ENCODE data around the gene JAG2. TPM values are rescaled to one million over a fixed set of nuclear protein-coding genes. Genes with fewer than 3 reads are reported as not detected.

The JAG2 gene
- total and polyA plus RNA-seq, 2 of the 13 experiments (the other 11 are each of a cell fraction or from before 2014, with no cell fraction given) = 0.04 to 0.16 TPM

- ATAC-seq = peak; percentile 49
- H2AFZ ChIP-seq (ENCODE audit: low read length) = no peak overlapping the region
- no peak for FAIRE-seq
- peaks cover 2 to 24% of the 10 kb centered on the region in 2 experiments; a peak in 3 of 5 replicates for H3K27me3 ChIP-seq (ENCODE audit: control insufficient read depth in 1 of 2, insufficient read depth in 2 of 2, low read length in 2 of 2)
- H3K27ac ChIP-seq (ENCODE audit: extremely low read length, insufficient read depth, low read length) = no peak overlapping the region
- no peak overlapping the region for H3K4me3 ChIP-seq (replicated peaks in 1 of 3; ENCODE audit: insufficient read depth in 1 of 3, low read depth in 2 of 3, low read length in 3 of 3)
- in situ Hi-C loops (cut with HindIII; ENCODE audit: extremely low pct_ligation_motif_present, low pct_unique_long_range_greater_than_20kb) (no loop called here), intact Hi-C loops (cut with micrococcal nuclease; ENCODE audit: unreplicated experiment) (no loop called here)
- peak; percentile 35 for DNase-seq (ENCODE audit: low spot score)
- H3K9me3 ChIP-seq (ENCODE audit: low read length) = peaks cover 17% of the 10 kb centered on the region
- WGBS (ENCODE audit: low lambda C conversion rate) = 42% methylated on average over 20 of the region's 22 CpGs
- H3K4me1 ChIP-seq (ENCODE audit: insufficient read depth, low read length) = peaks cover 23% of the 10 kb centered on the region
- POLR2A ChIA-PET = no interaction called here
- no TSS peak for BruUV-seq (replicated peaks)
- no peaks in the 10 kb centered on the region for H3K36me3 ChIP-seq (replicated peaks in 1 of 2; ENCODE audit: control insufficient read depth in 1 of 2, insufficient read depth in 2 of 2, low read length in 2 of 2)
- H4K20me1 ChIP-seq (ENCODE audit: insufficient read depth, low read length) = no peaks in the 10 kb centered on the region
- H3K79me2 ChIP-seq (ENCODE audit: insufficient read depth, low read length) = no peaks in the 10 kb centered on the region
- H3K4me2 ChIP-seq (ENCODE audit: low read depth, low read length) = peak overlapping the region; percentile 39; the same call in 1 of the 2 replicates
- CTCF ChIA-PET (ENCODE audit: low intra/inter-chr PET ratio, low total read pairs) = no interaction called here
- no peak overlapping the region for H3K9ac ChIP-seq (ENCODE audit: insufficient read depth, low read depth, low read length)
- TF ChIP-seq POLR2AphosphoS5 (IDR thresholded peaks at IDR 0.05; ENCODE audit: low read depth, low read length) (no peak), ZNF251 (CRISPR knock-in tag; IDR thresholded peaks at IDR 0.05) (no peak), SRY (CRISPR knock-in tag; IDR thresholded peaks at IDR 0.05) (no peak), MAZ (IDR thresholded peaks at IDR 0.05; ENCODE audit: borderline replicate concordance, low read depth, low read length) (no peak), MAZ (CRISPR knock-in tag; IDR thresholded peaks at IDR 0.05; ENCODE audit: low read depth) (no peak), ZNF550 (CRISPR knock-in tag; IDR thresholded peaks at IDR 0.05; ENCODE audit: borderline replicate concordance) (no peak), ARNT2 (CRISPR knock-in tag; IDR thresholded peaks at IDR 0.05; ENCODE audit: low read depth) (no peak), E2F5 (CRISPR knock-in tag; conservative IDR thresholded peaks at IDR 0.05) (no peak), PHB2 (IDR thresholded peaks at IDR 0.05; ENCODE audit: partially characterized antibody) (no peak), SMYD3 (CRISPR knock-in tag; IDR thresholded peaks at IDR 0.05) (no peak), EP300 (IDR thresholded peaks at IDR 0.05; ENCODE audit: low read depth in 2 of 2, low read length in 2 of 2) (no peak), EP300 (CRISPR knock-in tag; IDR thresholded peaks at IDR 0.05; ENCODE audit: borderline replicate concordance) (no peak), ZNF556 (CRISPR knock-in tag; IDR thresholded peaks at IDR 0.05; ENCODE audit: borderline replicate concordance) (peak; percentile 59; the same call in 1 of the 2 replicates), SRF (IDR thresholded peaks at IDR 0.05; ENCODE audit: low read depth, low read length) (no peak), ZNF264 (CRISPR knock-in tag; IDR thresholded peaks at IDR 0.05) (peak; percentile 95), NFIB (CRISPR knock-in tag; IDR thresholded peaks at IDR 0.05; ENCODE audit: borderline replicate concordance) (no peak), PRDM10 (CRISPR knock-in tag; IDR thresholded peaks at IDR 0.05; ENCODE audit: low read depth) (no peak), MAFK (conservative IDR thresholded peaks at IDR 0.05 in 1 of 2, IDR thresholded peaks at IDR 0.05 in 1 of 2; ENCODE audit: low read length in 2 of 2) (peak; percentile 11 to 26; a peak in 1 of 4 replicates), ZNF414 (CRISPR knock-in tag; IDR thresholded peaks at IDR 0.05) (no peak)
Observed at GRCh38 chr14:105126126-105126980, 42.2 kb downstream of the JAG2 start.
